ENCODE data around the gene TBPL1. TPM values are rescaled to one million over a fixed set of nuclear protein-coding genes. Genes with fewer than 3 reads are reported as not detected.
A peak's percentile ranks its signal among the peaks of the same experiment; 100 is the strongest.

The TBPL1 gene
- polyA plus RNA-seq, 1 experiment, result 71.2 TPM

GRCh38 chr6:133969921-133970295 lies 16.9 kb downstream of the TBPL1 start:
- ChIA-PET CTCF (interaction anchor here (0.6 to 3.6 kb wide), 4 partner anchors 15 to 128 kb away, joined by 3 to 29 read pairs (median 20); no protein-coding TSS in a partner anchor), POLR2A (no interaction called here)
- TF ChIP-seq, protein P1, sequence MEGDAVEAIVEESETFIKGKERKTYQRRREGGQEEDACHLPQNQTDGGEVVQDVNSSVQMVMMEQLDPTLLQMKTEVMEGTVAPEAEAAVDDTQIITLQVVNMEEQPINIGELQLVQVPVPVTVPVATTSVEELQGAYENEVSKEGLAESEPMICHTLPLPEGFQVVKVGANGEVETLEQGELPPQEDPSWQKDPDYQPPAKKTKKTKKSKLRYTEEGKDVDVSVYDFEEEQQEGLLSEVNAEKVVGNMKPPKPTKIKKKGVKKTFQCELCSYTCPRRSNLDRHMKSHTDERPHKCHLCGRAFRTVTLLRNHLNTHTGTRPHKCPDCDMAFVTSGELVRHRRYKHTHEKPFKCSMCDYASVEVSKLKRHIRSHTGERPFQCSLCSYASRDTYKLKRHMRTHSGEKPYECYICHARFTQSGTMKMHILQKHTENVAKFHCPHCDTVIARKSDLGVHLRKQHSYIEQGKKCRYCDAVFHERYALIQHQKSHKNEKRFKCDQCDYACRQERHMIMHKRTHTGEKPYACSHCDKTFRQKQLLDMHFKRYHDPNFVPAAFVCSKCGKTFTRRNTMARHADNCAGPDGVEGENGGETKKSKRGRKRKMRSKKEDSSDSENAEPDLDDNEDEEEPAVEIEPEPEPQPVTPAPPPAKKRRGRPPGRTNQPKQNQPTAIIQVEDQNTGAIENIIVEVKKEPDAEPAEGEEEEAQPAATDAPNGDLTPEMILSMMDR (IDR thresholded peaks at IDR 0.05; ENCODE audit: low read depth, low read length), result no peak
- no peak for DNase-seq (ENCODE audit: low read depth, low spot score)
- H3K9me3 ChIP-seq (ENCODE audit: control insufficient read depth, insufficient read depth, low read length), result no peaks in the 10 kb centered on the region
- H3K27me3 ChIP-seq (ENCODE audit: control insufficient read depth, insufficient read depth, low read length), result no peaks in the 10 kb centered on the region
- no peak overlapping the region for H3K27ac ChIP-seq (ENCODE audit: low read depth, low read length)
- no peak overlapping the region for H3K4me3 ChIP-seq (ENCODE audit: low read depth, low read length)

GRCh38 chr6:133971861-133972260 lies 18.8 kb downstream of the TBPL1 start:
- Histone ChIP-seq H3K9me3 (ENCODE audit: control insufficient read depth, insufficient read depth, low read length) (no peaks in the 10 kb centered on the region), H3K27me3 (ENCODE audit: control insufficient read depth, insufficient read depth, low read length) (no peaks in the 10 kb centered on the region), H3K4me3 (ENCODE audit: low read depth, low read length) (no peak overlapping the region), H3K27ac (ENCODE audit: low read depth, low read length) (no peak overlapping the region)
- POLR2A ChIA-PET, result no interaction called here
- CTCF ChIA-PET, result interaction anchor here (1.1 to 3.6 kb wide), 3 partner anchors 86 to 126 kb away, joined by 3 to 29 read pairs (median 27); no protein-coding TSS in a partner anchor
- no peak for DNase-seq (ENCODE audit: low read depth, low spot score)
- TF ChIP-seq, protein P1 (IDR thresholded peaks at IDR 0.05; ENCODE audit: low read depth, low read length), result no peak

DNA sequence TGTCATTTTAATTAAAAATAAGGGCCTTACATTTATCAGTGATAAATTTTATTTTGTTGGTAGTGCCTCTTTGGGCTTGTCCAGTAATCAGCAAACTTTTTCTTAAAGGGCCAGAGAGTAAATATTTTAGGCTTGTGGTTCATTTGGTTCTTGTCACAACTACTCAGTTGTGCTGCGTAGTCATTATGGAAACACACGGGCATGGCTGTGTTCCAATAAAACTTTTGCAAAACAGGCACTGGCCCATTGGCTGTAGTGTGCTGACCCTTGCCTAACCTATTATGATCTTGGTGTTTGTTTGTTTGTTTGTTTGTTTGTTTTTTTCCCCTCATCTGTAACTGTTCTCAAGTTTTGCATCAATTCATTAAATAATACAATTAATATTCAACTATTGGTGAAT lies 19.4 kb downstream of the TBPL1 start:
- Histone ChIP-seq H3K27me3 (ENCODE audit: control insufficient read depth, insufficient read depth, low read length) (no peaks in the 10 kb centered on the region), H3K27ac (ENCODE audit: low read depth, low read length) (no peak overlapping the region), H3K9me3 (ENCODE audit: control insufficient read depth, insufficient read depth, low read length) (no peaks in the 10 kb centered on the region), H3K4me3 (ENCODE audit: low read depth, low read length) (no peak overlapping the region)
- CTCF ChIA-PET, result interaction anchor here (0.8 to 6.6 kb wide), 39 partner anchors 8 to 992 kb away, joined by 3 to 172 read pairs (median 8); partner anchors contain the start of genes SLC2A12 and TBPL1
- POLR2A ChIA-PET, result no interaction called here
- TF ChIP-seq, protein P1 (IDR thresholded peaks at IDR 0.05; ENCODE audit: low read depth, low read length), result no peak
- DNase-seq (ENCODE audit: low read depth, low spot score), result no peak

- H3K9me3 ChIP-seq (ENCODE audit: control insufficient read depth, insufficient read depth, low read length), result no peaks in the 10 kb centered on the region
- H3K27me3 ChIP-seq (ENCODE audit: control insufficient read depth, insufficient read depth, low read length), result no peaks in the 10 kb centered on the region
- DNase-seq (ENCODE audit: low read depth, low spot score), result peak; percentile 42
- H3K27ac ChIP-seq (ENCODE audit: low read depth, low read length), result no peak overlapping the region
- TF ChIP-seq, protein P1 (IDR thresholded peaks at IDR 0.05; ENCODE audit: low read depth, low read length), result peak; percentile 73
- ChIA-PET CTCF (interaction anchor here (0.6 to 6.6 kb wide), 50 partner anchors 9 to 991 kb away, joined by 3 to 172 read pairs (median 6); partner anchors contain the start of genes SLC2A12 and TBPL1), POLR2A (interaction anchor here (1.0 kb wide), 1 partner anchor 91 kb away, joined by 4 read pairs; no protein-coding TSS in a partner anchor)
- no peak overlapping the region for H3K4me3 ChIP-seq (ENCODE audit: low read depth, low read length)
Measured at GRCh38 chr6:133973109-133973971, 20.3 kb downstream of the TBPL1 start.
